Measurements from ENCODE around the gene RNF114. TPM values are rescaled to one million over a fixed set of nuclear protein-coding genes. Genes with fewer than 3 reads are reported as not detected.

Gene RNF114
- polyA plus RNA-seq, 3 donors = 128 to 164 (median 146) TPM

- H3K79me2 ChIP-seq (ENCODE audit: insufficient read depth, low read length) = peaks cover 27% of the 10 kb centered on the region
- H2AFZ ChIP-seq (ENCODE audit: insufficient read depth, low read depth, low read length, poor library complexity, severe bottlenecking) = no peak overlapping the region
- Mint-ChIP-seq H3K27ac (peak overlapping the region in 4 of 7 donors; percentile 11 to 69 (median 28)), H3K4me1 (peaks cover 5% of the 10 kb centered on the region), H3K36me3 (peaks cover 68 to 78% of the 10 kb centered on the region in 2 donors), H3K9me3 (peaks cover 0 to 3% (median 0%) of the 10 kb centered on the region in 7 donors), H3K27me3 (ENCODE audit: low read depth in 3 of 3) (no peaks in the 10 kb centered on the region), H3K4me3 (no peak overlapping the region)
- WGBS (ENCODE audit: insufficient coverage) = 93% methylated on average over 29 of the region's 29 CpGs
- H3K4me3 ChIP-seq (replicated peaks in 1 of 3; ENCODE audit: low read depth in 2 of 3, low read length in 3 of 3) = no peak overlapping the region
- H3K9me3 ChIP-seq (replicated peaks in 1 of 2; ENCODE audit: control insufficient read depth in 1 of 2, insufficient read depth in 1 of 2, low read length in 2 of 2) = no peaks in the 10 kb centered on the region
- no peaks in the 10 kb centered on the region for H3K27me3 ChIP-seq (ENCODE audit: control insufficient read depth in 2 of 2, insufficient read depth in 2 of 2, low read length in 2 of 2)
- H3K9ac ChIP-seq (ENCODE audit: insufficient read depth, low read length, poor library complexity, severe bottlenecking) = no peak overlapping the region
- no peak overlapping the region for H3K27ac ChIP-seq (ENCODE audit: low read depth in 1 of 2, low read length in 2 of 2)
- DNase-seq = no peak
- H3K36me3 ChIP-seq (replicated peaks in 1 of 2; ENCODE audit: control insufficient read depth in 1 of 2, insufficient read depth in 2 of 2, low read length in 2 of 2) = peaks cover 69 to 80% of the 10 kb centered on the region in 2 donors
- no peaks in the 10 kb centered on the region for H3K4me1 ChIP-seq (ENCODE audit: control insufficient read depth in 1 of 2, insufficient read depth in 2 of 2, low read length in 2 of 2)
- TF ChIP-seq CTCF (IDR thresholded peaks at IDR 0.05) = no peak
- peaks cover 18% of the 10 kb centered on the region for H4K20me1 ChIP-seq (ENCODE audit: insufficient read depth, low read length)
- intact Hi-C loops (cut with micrococcal nuclease) = no loop called here
- H3K4me2 ChIP-seq (replicated peaks; ENCODE audit: extremely low read depth, low read length, poor library complexity, severe bottlenecking) = no peak overlapping the region
Observed at GRCh38 chr20:49905415-49906091, 30.6 kb upstream of the RNF114 start.

GRCh38 chr20:49906101-49906604, 30.0 kb upstream of the RNF114 start:
- no peak overlapping the region for H3K4me2 ChIP-seq (replicated peaks; ENCODE audit: extremely low read depth, low read length, poor library complexity, severe bottlenecking)
- H3K9ac ChIP-seq (ENCODE audit: insufficient read depth, low read length, poor library complexity, severe bottlenecking) = no peak overlapping the region
- H3K4me3 Mint-ChIP-seq = no peak overlapping the region
- no peak overlapping the region for H2AFZ ChIP-seq (ENCODE audit: insufficient read depth, low read depth, low read length, poor library complexity, severe bottlenecking)
- peaks cover 33% of the 10 kb centered on the region for H3K79me2 ChIP-seq (ENCODE audit: insufficient read depth, low read length)
- 97% methylated on average over 37 of the region's 37 CpGs for WGBS (ENCODE audit: insufficient coverage)
- H3K4me1 Mint-ChIP-seq = peaks cover under 1% of the 10 kb centered on the region
- DNase-seq = no peak
- H3K4me1 ChIP-seq (ENCODE audit: control insufficient read depth in 1 of 2, insufficient read depth in 2 of 2, low read length in 2 of 2) = no peaks in the 10 kb centered on the region
- no peak for TF ChIP-seq CTCF (IDR thresholded peaks at IDR 0.05)
- H3K36me3 ChIP-seq (replicated peaks in 1 of 2; ENCODE audit: control insufficient read depth in 1 of 2, insufficient read depth in 2 of 2, low read length in 2 of 2) = peaks cover 73 to 85% of the 10 kb centered on the region in 2 donors
- peaks cover 0 to 3% (median 0%) of the 10 kb centered on the region in 7 donors for H3K9me3 Mint-ChIP-seq
- no peak overlapping the region for H3K4me3 ChIP-seq (replicated peaks in 1 of 3; ENCODE audit: low read depth in 2 of 3, low read length in 3 of 3)
- intact Hi-C loops (cut with micrococcal nuclease) = no loop called here
- H3K27me3 ChIP-seq (ENCODE audit: control insufficient read depth in 2 of 2, insufficient read depth in 2 of 2, low read length in 2 of 2) = no peaks in the 10 kb centered on the region
- H3K27ac ChIP-seq (ENCODE audit: low read depth in 1 of 2, low read length in 2 of 2) = no peak overlapping the region
- H4K20me1 ChIP-seq (ENCODE audit: insufficient read depth, low read length) = peaks cover 24% of the 10 kb centered on the region
- no peaks in the 10 kb centered on the region for H3K9me3 ChIP-seq (replicated peaks in 1 of 2; ENCODE audit: control insufficient read depth in 1 of 2, insufficient read depth in 1 of 2, low read length in 2 of 2)
- H3K27me3 Mint-ChIP-seq (ENCODE audit: low read depth in 3 of 3) = no peaks in the 10 kb centered on the region
- peaks cover 70 to 81% of the 10 kb centered on the region in 2 donors for H3K36me3 Mint-ChIP-seq
- peak overlapping the region in 4 of 7 donors; percentile 12 to 71 (median 27) for H3K27ac Mint-ChIP-seq

All from CD14-positive monocyte (primary cell).